KG1 (cell line): Measurements from ENCODE around the gene DIABLO.
"Not testable (repeated sequence)": the region's sequence is repeated elsewhere in the genome, so short reads cannot be mapped to it uniquely, and the experiment has no call there.

Source experiments
- DNase-seq: peaks from one replicate; lab custom pipeline; 2025; lab: John Stamatoyannopoulos, UW

The DIABLO gene

DNA sequence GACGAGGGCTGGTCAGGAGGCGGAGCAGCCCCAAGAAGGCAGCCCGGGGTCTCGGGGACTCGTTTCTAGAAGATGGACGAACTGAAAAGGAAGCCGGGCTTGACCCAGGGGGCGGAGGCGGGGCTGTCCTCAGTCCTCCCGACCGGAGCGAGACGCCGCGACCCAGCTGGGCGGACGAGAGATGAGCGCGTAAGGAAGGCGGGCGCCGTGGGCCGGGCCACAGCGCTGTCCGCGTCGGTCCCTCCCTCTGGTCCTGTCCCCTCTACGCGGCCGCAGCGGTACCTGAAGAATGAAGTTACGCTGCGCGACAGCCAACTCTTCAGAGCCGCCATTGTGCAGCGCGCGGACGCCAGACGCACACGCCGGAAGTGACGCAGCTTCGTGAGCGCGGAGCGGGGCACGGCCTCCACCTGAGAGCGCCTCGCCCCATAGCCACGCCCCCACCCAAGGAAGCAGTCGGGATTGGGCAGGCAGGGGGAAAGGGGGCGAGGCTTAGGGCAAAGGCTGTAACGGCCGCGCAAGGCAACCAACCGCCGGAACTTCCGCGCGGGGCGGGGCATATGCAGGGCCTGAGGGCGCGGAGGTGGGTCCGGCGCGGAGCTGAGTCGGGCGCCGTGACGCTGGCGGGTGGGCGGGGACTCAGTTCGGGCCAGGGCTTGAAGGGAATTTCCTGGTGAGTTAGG lies at the start of gene DIABLO:
DIABLO (minus strand) TSS at position 370 of the 683 bp plus-strand sequence; CDS start at position 332, 38 bp downstream.
- DNase-seq = peak; percentile 99

DNA sequence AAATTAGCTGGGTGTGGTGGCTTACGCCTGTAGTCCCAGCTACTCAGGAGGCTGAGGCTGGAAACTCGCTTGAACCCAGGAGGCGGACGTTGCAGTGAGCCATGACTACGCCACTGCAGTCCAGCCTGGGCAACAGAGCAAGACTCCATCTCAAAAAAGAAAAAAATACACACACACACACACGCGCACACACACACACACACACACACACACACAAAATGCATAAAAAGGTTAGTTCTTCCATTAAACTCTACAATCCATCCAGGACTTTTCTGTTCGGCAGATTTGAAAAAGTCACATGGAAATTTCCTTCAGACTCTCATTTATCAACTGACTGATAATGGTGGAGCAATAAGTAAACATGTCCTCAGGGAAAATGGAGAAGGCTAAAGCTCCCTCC lies 49.6 kb upstream of the DIABLO start:
- DNase-seq = no peak

DNA sequence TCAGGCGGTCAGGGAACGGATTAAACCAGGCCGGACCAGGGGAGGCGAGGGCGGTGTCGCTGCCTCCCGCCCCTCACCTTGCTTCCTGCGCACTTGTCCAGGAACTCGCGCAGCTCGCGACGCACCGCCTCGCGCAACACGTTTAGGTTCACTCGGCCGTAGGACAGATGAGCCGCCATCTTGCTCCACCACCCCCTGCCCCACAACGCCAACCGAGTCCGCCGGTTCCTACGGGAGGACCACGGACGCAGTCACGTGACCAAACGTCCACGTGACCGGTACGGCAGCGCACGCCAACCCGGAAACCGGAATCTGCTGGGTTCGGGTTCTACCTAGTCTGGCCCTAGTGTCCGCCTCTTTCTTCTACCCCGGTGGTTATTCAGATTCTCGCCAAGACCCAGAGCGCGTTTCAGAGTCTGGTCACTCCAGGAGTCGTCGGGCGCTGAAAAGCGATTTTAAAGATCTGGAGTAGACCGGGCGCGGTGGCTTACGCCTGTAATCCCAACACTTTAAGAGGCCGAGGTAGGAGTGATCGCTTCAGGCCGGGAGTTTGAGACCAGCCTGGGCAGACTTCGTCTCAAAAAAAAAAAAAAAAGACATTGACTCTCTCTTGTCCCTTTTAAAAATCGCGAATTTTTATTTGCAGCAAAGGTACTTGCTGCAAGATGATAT lies 40.5 kb upstream of the DIABLO start, which contains the start of gene VPS33A:
VPS33A (minus strand) TSS at position 265 of the 672 bp plus-strand sequence; CDS start at position 179, 86 bp downstream.
- DNase-seq = peak; percentile 94

DNA sequence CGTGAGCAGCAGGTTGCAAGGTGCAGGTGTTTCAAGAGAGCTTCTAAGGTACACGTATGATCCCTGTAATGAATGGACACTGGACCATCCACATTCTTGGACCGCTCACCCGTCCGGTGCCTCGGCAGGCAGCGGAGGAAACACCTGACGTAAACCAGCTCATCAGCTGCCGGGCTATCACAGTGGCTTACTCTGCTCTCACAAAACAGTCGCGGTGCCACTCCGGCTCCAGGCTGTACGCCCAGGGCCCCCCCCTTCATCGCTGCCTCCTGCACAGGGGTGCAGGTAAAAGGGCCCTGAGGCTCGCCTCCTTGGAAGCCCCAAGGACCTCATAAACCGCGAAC lies 40.0 kb upstream of the DIABLO start:
- DNase-seq = no peak

DNA sequence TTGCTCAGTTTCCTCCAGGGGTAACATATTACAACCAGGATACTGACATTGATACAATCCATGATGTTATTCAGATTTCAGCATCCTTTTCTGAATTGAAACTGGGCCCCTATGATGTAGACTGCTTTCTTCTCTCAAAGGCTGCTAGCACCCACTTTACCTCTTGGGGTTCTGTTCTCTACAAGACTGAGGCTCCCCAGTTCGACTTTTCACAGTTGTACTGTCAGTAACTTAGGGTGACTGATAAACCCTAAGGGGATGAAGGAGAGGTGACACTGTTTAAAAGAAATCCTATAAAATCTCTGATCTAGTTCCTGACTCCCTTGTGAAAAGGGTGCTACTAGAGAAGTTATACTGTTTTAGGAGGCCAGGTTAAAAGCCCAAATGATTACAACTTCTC lies 39.6 kb upstream of the DIABLO start:
- DNase-seq = no peak

DNA sequence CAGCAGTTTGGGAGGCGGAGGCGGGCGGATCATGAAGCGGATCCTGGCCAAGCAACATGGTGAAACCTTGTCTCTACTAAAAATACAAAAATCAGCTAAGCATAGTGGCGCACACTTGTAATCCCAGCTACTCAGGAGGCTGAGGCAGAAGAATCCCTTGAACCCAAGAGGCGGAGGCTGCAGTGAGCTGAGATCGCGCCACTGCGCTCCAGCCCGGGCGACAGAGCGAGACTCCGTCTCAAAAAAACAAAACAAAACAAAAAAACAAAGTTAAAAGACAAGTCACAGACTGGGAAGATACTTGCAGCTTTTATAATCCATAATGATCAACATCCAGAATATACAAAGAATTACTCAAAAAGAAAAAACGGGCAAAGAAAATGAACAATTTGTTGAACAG lies 34.9 kb upstream of the DIABLO start:
- DNase-seq = not testable (repeated sequence)

DNA sequence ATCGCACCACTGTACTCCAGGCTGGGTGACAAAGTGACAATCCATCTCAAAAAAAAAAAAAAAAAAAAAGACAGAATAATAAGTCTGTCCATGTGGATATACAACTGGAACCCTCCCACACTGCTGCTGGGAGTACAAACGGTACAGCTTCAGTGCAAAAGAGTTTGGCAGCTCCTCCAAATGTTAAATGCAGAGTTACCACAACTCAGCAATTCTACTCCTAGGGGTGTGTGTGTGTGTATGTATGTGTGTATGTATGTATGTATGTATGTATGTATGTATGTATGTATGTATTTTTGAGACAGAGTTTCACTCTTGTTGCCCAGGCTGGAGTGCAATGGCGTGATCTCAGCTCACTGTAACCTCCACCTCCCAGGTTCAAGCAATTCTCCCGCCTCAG lies 33.1 kb upstream of the DIABLO start:
- DNase-seq = not testable (repeated sequence)

DNA sequence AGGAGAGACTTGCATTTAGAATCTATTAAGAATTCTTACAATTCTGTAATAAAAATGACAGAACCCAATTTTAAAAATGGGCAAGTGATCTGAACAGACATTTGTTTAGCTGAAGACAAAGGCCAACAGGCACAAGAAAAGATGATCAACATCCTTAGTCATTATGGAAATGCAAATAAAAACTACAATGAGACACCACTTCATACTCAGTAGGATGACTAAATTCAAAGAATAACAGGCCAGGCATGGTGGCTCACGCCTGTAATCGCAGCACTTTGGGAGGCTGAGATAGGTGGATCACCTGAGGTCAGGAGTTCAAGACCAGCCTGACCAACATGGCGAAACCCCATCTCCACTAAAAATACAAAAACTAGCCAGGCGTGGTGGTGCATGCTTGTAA lies 32.6 kb upstream of the DIABLO start:
- DNase-seq = not testable (repeated sequence)

DNA sequence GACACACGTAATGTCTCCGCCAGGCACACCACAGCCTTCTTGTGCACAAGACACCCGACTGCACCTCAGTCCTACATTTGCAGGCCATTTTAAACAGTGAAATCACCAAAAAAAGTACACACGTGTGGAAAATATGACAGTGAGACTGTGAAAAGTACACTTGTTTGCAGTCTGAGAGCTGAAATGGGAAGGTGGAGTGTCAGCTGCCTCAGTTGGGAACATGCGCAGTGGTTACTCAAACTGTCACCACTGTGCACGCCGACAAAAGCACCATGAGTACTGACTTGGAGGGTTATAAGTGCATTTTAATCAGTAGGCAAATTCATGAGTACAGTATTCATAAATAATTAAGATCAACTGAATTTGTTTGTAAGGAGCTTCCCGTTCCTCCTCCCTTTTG lies 24.7 kb upstream of the DIABLO start:
- DNase-seq = no peak

DNA sequence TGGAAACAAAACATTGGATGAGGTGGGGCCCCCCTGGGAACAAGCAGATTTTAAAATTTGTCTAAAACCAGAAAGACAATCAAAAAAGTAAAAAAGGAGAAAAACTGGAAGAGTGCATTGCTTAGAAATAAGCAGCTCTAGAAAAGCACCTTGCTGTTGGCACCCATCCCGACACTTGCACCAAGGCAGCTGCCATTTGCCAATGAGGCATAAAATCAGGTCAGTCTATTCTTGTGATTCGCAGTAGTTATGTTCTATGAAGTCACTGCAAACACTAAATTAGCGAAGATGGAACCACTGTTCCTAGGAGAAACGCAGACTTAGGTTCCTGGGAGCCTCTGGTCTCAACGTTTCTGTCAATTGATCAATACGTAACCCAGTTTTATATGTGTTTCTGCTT lies 24.2 kb upstream of the DIABLO start:
- DNase-seq = no peak

DNA sequence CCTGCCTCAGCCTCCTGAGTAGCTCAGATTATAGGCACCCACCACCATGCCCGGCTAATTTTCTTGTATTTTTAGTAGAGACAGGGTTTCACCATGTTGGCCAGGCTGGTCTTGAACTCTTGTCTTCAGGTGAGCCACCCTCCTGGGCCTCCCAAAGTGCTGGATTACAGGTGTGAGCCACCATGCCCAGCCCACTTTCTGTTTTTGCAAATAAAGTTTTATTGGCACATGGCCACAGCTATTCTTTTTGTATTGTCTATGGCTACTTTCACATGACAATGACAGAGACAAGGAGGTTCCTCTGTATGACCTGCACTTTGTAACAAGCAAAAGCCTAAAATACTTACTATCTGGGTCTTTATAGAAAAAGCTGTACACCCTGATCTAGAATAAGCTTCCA lies 19.7 kb upstream of the DIABLO start:
- no peak for DNase-seq

DNA sequence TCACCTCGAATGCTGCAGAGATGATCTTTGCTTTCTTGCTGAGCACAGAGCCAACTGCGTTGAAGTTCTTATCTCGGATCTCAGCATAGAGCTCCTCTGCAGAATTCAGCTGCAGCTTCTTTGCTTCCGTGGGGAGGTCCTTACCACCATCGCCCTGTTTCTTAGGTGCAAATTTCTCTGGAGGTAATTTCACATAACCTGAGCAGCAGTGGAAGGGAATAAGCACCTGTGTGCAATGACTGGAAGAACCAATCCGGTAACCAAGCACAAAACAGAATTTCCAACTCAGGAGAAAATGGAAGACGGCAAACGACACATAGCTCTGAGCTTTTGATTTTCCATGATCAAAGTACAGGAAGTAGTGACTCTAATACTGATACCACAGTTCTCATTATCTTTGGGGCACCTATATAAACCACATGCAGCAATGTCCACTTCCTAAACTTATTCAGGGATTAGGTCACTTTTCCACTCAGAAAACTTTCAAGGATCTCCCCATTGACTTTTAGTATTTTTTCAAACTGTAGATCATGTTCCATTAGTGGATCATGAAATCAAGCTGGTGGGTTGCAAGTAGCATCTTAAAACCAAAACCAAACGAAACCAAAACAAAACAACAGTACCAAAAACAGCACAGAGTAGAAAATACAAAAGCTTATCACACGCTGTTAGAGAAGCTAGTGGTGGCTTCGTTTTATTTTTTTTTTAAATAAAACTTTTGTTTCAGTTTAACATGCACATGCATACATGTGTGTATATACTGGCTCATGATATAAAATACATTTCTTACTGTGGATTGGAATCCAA lies 18.9 kb upstream of the DIABLO start:
- DNase-seq = no peak

DNA sequence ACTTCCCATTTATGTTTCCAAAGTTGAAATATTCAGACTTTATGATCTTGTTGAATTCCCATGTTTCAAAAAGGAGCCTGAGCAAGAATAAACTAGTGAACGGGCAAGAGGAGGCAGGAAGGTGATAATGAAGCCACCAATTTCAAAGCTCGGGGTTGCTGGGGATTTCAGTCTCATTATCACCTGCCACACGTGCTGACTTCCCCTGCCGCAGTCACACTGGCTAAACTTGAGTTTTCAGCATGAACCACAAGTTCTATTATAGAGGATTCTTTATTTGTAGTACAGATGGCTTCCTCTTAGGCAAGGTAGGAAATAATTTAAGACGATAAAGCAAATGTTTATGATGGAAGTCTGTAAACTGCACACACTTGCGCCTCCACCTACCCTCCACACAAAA lies 18.1 kb upstream of the DIABLO start:
- no peak for DNase-seq

DNA sequence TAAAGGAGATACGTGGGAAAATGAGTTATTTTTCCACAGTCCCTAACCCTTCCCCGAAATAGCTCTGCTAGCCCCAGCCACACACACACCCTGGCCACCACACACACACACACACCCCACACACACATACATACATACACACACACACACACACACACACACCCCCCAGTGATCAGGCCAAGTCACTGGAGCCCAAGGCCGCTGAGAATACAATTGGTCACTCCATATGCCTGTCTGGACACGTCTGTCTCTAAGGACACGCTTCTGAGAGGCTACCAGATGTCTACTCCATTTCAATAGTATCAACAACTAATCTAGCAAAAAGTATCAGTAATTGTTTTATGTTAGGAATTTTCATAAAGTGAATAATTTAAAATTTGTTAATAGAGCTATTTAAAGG lies 13.0 kb upstream of the DIABLO start:
- DNase-seq = no peak

DNA sequence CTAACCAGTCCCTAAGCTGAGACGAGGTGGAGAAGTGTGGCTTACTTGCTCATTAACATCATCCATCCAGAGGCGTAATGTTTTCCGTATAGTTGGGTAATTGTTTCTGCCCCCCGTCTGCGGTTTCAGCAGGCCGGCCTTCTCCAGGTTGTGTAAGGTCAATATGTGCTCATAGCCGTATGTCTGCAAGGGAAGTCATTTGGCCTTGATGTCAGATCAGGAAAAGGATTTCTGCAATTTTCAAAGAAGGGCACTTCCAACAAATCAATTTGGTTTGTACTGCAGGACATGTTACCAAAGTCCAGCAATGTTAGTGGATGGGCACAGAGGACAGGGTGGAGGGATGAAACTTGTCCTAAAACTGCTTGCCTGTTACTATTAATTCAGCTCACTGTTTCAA lies 9.9 kb upstream of the DIABLO start:
- no peak for DNase-seq

DNA sequence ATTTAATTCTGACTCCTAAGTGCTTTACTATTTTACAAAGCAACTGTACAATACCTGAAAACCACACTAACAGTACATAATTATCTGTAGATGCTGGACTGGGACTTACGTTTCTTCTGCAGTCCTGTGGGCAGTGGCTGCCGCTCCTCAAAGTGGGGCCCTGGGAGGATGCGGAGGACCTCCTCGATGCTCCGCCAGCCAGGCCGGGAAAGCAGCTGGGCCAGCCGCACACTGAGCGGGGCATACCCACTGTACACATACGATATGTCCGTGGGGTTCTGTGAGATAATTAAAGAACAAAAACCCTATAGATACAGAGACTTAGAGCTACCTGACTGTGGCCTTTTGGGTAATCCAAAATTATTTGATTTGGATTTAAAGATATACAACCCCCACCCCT lies 6.8 kb upstream of the DIABLO start:
- DNase-seq = no peak

DNA sequence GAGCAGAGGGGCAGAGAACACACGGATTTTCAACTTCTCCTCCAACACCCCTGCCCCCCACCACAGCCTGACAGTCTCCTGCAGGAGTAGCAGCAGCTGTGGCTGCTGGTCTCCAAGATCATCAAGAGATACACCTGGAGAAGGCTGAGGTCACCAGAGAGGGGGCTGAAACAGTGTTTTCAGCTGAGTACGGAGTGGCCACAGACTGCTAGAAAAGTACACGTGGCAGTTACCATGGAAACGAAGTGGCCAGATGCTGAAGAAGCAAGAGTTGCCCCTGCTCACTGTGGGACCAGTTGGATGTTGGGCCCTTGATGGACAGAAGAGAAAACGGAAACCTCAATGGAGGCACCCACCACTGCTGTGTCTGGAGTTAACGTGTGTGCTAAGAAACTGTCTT lies 4.9 kb upstream of the DIABLO start:
- no peak for DNase-seq

DNA sequence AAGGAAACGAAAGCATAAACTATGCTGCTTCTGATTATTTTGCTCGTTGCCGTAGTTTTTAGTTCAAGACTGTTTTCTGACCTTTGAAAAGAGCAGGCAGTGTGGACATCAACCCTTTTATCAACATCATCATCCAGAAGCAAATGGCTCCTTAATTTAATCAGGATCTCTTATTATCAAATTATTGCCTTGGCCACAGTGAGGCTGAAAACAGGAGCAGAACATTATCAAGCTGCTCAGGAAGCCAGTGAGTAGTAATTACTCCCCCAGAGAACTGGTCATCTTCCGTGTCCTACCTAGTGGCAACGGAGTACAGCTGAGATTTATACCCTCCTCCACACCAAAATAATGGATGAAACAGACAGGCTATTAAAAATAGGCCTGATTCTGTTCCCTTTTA lies 2.2 kb upstream of the DIABLO start:
- DNase-seq = no peak

DNA sequence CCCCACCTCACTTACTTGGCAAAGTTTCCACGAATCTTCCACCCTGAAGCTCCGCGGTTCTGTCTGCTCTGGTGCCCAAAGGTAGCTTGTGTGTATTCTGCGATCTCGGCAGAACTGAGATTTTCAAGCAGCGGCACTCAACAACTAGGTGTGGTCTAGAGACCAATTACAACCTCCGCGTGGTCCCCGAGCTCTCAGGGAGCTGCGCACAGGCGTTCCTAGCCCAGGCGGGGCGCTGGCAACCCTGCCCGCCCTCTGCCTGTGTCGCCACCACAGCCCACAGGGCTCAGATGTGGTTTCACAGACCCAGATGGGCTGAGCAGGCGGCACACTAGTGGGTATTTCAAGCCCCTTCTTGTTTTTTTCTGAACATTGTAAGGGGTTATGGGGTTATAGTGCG lies 1.5 kb upstream of the DIABLO start:
- no peak for DNase-seq

DNA sequence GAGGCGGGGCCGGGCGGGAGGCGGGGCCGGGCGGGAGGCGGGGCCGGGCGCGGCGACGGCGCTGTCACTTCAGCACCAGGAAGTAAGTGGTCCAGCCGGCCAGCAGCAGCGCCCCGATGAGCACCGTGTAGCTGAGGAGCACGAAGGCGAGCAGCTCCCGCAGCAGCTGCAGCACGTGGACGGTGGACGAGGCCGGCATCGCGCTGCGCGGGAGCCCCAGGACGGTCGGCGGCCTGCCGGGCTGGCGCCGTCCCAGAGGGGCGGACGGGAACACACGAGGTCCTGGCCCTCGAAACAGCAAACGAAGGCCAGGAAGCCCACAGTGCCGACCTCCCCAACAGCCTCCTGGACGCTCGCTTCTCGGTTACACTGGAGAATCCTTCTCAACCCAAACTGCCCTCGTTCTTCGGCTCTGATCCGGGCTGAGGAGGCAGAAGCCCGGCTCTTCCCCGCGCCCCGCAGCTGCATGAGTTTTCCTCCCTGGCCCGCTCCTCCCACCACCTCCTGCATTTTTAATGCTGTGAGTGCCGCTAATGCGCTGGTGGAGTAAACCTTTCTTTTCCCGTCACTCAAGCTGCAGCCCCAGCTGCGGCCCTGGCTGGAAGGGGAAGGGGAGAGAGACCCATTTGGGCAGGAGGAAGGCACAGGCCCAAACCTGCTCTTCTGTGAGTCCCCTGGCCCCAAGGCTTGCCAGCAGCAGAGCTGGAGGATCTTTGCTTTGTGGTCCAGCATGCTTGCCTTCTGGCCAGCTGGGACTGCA lies 694 bp upstream of the DIABLO start:
- DNase-seq = no peak

DNA sequence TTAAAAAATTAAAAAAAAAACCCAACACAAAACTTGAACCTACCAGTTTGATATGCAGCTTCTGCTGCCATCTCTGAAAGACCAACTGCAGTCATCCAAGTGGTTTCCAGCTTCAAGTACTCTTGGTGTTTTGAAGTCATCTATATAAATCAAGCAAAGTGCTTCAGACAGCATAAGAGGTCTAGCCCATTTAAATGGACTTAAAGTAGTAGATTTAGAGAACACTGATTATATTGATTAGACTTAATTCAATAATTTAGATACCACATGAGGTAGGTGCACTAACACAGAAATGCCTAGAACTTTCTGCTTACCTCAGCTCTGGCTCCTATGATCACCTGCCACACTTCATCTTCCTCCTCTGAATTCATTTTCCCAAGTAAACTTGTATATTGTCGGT lies 9.4 kb downstream of the DIABLO start:
- no peak for DNase-seq

DNA sequence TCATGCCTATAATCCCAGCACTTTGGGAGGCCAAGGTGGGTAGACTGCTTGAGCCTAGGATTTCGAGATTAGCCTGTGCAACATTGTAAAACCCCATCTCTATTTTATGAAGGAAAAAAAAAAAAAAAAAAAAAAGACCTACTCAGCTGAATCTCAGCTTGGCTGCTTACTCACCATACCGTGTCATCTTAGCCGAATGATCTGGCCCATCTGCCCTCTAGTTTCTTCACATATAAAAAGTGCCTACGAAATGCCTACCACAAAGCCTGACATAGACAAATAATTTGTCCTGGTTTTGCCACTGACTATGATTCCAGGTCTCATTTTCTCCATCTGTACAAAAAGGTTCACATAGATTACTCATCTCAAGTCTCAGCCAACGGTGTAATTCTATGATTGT lies 10.1 kb downstream of the DIABLO start:
- DNase-seq = no peak
